ENCODE measurements around the gene HDHD5. TPM values are rescaled to one million over a fixed set of nuclear protein-coding genes. Genes with fewer than 3 reads are reported as not detected.

Gene HDHD5
- total RNA-seq, 1 experiment from 2014 or later = 51.1 TPM

DNA sequence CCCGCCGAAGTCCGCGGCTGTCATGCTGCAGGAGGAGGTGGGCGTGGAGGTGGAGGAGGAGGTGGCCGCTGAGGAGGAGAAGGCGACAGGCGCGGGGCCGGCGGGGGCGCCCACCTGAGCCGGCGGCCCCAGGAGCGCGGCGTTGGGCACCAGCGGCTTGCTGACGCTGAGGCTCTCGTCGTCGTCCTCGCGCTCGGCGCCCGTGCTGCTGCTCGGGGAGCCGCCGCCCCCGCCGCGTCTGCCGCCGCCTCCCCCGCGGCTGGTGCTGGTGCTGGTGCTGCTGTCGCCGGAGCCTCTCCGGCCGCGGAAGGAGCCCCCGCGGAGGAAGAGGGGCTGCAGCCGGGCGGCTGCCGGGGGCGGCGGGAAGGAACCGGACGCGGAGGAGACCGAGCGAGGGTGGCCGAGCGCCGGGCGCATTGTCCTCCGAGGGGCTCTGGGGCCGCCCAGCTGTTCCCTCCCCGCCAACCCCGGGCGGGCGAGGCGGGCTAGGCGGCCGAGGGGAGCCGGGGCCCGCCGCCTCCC is 38.3 kb downstream of the HDHD5 start:
- peak; percentile 30 for DNase-seq (ENCODE audit: low read depth)

DNA sequence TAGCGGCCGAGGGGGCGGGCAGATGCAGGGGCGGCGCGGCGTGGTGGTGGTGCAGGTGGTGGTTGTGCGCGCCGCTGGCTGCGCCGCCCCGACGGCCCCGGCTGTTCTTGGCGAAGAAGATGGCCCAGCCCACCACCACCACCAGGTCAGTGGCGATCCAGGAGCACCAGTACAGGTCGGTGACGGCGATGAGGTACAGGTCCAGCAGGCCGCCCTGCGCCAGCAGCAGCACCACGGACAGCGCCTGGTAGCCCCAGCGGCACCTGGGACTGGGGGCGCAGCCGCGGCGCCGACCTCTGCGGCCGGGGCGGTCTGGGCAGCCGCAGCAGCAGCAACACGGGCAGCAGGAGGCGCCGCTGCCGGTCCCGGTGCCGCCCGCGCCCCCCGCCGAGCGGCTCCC is 38.8 kb downstream of the HDHD5 start:
- DNase-seq (ENCODE audit: low read depth) = peak; percentile 64

DNA sequence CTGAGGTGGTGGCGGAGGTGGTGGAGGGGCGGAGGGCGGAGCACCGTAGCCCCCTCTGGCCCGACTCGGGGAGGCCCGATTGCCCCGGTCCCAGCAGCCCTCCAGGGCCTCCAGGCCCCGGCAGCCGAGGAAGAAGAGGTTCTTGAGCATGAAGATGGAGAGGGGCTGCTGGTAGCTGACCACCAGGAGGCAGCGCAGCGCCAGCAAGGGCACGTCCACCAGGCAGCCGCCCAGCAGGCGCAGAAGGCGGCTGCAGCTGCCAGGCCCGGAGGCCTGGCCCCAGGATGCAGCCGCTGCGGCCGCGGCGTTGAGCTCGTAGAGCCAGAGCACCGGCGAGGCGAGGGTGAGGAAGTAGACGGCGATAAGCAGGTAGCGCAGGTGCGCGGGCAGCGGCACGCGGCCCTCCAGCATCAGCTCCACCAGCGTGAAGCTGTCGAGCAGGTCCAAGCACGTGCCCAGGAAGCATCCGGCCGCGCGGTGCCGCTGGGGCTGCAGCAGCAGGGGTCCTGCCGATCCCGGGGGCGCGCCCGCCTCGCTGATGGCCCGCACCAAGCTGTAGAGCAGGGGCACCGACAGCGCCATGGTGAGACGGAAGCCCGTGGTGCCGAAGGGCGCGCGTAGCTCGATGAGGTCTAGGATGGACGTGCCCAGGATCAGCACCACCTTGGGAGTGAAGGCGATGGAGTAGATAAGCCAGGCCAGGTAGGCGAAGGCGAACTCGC is 39.4 kb downstream of the HDHD5 start:
- DNase-seq (ENCODE audit: low read depth) = peak; percentile 68

DNA sequence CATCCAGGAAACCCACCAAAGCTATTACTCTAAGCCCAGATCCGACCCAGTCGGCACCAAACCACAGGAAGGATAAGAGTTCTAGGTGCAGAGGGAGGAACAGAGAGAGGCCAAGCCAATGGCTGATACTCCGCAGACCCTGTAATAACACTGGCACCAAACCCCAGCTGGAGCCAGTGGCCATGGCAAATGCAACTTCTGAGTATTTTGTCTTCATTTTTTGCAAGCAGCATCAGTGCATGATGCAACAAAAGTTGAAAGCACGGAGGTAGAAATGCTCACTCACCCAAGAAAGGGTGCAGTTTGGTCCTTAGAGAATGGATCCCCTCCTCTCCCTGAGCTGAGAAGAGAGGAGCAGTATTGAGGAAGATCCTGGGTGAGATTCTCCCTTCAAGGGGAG is 40.7 kb downstream of the HDHD5 start:
- DNase-seq (ENCODE audit: low read depth) = no peak

DNA sequence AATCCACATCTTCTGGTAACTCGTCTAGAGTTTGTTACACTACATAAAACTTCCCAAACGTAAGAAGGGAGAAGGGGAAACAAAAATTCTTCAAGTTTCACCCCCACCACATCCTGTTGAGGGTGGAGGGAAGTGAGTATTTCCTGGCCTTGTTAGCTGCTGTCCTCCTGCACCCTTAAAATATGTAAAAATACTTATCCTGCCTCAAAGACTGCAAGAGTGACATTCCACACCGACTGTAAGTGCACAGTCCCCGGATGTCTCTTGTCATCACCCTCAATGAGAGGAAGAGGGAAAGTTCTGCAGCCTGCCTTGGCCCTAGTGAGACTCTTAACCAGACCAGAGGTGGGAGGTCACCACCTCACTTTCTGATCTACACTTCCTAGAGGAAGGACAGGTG is 41.2 kb downstream of the HDHD5 start:
- no peak for DNase-seq (ENCODE audit: low read depth)

DNA sequence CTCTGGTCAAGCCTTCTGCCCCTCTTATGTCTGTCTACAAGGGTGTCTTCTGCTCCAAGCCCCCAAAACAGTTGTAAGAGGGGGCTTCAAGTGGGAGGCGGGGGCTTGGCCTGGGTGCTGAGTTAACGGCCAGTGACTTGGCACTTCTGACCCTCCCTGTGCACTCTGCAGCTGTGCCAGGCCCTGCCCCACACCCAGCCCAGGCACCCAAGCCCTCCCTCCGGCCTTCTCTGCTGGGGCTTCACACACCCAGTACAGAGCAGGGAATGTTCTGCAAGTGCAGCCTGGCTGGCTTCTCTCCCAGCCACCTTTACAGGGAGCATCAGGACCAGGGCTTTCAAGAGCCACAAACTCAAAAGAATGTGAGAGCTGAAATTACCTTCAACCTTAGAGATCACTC is 41.7 kb downstream of the HDHD5 start:
- no peak for DNase-seq (ENCODE audit: low read depth)

DNA sequence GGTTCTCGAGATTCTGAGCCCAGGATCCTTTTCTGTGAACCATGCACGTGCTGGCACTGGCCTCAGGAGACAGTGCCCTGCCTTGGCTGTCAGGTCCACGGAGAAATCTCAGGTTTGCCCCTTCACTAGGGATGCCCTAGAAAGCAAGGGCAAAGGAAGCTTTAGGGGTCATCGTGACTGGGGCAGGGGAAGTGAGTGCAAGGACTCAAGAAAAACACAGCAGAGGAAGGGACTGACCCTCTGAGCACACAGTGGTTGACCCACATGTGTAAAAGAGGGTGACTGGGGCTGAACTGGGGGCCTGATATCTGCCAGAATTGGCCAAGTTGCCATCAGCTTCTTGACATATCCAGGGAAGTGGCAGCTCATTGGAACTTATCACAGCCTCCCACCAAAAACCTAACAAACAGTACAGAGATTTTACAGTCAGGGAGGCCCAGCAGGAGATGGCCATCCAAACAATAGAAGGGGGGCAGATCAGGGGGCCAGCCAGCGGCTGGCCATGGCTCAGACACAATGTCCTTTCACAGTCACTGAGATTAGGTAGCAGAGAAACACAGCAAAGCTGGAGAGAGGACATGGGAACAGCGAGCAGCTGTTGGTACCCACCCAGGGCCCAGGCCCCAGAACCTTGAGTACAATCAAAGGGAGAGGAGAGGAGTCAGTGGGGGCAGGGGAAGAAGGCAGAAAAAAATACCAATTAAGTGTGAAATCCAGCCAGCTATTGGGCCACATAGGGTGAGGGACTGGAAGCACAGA is 42.3 kb downstream of the HDHD5 start:
- no peak for DNase-seq (ENCODE audit: low read depth)

DNA sequence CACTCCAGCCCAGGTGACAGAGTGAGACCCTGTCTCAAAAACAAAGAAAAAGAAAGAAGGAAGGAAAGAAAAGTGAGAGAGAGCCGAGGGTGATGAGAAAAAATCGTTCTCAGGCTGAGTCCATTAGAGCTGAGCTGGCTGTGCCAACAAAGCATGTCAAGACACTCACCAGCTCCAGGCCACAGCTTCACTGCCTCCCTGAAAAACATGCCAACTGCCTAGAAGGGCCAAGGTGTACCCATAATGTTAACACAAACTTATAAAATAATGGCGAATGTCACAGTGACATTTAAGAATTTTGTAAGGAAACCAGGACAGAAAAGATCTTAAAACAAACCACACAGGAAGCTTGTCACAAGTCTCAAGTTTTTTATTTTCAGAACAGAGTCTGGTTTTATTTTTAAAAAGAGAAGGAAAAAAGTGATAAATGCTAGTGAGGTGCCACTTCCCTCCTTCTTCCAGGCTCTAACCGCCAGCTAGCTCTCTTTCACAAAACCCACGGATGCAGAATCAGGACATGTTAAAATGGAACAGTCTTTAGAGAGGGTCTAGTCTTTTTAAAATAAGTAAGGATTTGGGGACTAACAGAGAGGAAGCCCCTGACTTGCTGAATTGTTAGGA is 43.0 kb downstream of the HDHD5 start:
- DNase-seq (ENCODE audit: low read depth) = no peak

DNA sequence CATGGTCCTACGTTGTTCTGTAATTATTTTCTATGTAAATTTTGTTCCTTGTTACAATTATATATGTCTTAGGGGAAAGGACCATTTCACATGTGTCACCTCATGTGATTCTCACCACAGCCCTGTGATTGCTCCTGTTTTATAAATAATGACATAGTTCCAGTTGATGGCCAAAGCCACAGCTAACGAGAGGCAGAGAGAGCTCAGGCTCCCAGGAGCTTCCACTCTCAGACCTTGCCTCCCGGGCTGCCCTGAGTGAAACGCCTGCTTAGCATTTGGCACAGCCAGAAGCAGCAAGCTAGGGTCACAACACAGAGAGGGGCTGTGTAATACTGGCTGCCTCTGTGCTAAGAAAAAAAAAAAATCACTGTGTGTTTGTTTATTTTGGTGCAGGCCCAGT is 43.8 kb downstream of the HDHD5 start:
- DNase-seq (ENCODE audit: low read depth) = no peak

DNA sequence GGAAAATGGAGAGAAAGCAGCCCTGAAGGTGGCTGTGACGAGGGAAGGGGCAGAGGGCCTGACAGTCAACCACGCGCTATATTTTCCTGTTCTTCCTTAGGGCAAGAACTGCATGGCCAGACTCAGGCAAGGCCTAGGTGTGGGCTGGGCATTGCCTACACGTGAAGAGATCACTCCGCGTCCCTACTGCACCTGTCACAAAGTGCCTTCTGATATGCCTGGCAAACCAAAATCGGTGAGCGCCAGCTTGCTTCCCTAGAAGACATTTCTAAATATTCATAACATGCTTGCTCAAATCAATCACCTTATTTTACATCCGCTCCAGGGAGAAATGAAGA is 44.2 kb downstream of the HDHD5 start:
- DNase-seq (ENCODE audit: low read depth) = no peak

DNA sequence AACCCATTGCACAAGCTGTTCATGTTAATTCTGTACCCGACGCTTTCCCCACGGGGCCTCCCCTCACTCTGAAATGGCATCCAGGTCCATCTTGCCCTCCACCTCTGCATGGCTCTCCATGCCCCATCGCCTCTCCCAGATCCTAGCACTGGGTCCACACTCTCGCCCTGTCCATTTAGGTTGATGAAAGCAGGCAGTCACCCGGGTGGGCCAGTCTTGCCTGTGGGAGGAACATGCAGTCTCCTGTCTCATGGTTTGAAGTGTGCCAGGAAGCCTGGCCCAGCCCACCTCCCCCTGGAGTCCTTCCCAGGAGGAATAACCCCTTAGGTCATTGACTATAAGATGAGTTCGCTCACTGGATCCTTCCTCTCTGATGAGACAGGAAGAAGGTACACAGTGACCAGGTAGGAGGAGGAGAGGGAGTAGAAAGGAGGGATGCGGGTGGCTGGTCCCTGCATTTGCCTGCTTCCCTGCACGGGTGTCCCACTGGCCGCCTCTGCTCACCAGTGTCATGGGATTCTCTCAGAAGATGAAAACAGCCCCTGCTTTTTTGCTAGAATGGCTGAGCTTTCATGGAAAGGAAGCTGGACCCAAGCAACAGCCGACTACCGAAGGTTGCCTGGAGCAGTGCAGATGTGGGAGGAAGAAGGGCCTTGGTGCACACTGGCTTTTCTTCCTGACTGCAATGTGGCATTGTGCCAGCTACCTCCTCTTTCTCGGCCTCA is 44.7 kb downstream of the HDHD5 start:
- no peak for DNase-seq (ENCODE audit: low read depth)

DNA sequence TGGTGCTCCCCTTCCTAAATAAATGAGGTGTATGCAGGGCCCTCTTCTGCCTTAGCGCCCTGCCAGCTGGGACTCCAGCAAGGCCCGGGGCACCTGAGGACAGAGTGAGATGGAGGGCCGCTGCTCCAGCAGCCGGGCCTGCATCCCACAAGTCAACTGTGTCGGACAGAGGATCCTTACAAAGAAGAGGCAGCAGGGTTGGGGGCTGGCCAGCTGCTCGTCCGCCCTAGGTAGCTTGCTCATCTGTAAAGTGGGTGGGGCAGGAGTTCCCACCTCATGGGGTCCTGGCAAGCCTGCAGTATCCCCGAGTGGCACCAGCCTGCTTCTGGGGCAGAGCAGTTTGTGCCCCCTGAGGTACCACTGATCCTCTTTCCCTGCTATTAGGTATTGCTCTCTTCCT is 45.5 kb downstream of the HDHD5 start:
- no peak for DNase-seq (ENCODE audit: low read depth)

DNA sequence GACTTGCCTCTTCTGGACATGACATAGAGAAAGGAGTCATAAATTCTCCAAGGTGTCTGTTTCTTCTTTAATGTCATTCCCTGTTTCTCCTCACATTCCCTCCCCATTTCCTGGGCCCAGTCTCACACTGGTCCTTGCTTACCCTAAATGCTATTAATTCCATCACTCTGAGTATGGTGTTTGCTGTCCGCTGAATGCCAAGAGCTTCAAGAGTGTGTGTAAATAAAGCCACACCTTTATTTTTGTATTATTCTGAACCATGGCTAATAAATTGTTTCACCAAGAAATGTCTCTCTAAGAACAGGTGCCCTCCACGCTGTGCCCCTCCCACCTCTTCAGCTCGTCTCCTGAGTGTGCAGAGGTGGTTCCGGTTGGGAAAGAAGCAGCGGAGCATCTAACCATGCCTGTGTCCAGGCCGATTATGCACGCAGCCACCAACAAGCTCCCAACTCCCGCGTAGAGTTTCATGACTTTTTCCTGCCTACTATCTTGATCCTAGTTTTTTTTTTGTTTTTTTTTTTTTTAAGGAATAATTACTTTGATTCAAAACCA is 46.5 kb downstream of the HDHD5 start:
- no peak for DNase-seq (ENCODE audit: low read depth)

DNA sequence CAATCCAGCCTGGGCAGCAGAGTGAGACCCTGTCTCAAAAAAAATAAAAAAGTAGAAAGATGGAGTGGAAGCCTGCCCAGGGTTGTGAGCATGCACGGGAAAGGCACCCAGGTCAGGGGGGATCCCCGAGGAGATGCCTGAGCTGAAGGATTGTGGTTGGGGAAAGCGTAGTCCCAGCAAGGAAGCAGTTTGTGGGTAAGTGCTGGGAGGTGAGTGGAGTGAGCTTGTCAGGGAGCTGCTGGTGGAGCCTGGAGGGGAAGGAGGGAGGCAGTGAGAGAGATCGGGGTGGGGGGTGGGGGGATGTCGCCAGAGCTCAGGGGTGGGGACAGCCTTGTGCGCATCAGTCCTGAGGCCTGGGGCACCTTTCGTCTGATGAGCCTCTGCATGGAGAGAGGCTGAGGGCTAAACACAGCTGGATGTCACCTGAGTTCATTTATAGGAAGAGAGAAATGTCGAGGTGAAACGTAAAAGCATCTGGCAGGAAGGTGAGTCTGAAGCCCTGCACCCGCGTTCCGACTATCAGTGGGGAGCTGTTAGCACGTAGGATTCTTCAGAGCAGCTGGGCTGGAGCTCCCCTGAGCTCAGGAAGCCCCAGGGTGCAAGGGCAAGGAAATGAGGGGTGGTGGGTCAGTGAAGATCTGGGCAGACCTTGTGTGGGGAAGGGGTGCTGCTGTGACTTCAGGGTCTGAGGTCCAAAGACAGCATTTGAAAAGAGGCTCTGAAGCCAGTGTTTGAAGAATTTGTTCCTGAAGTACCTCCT is 48.1 kb downstream of the HDHD5 start:
- DNase-seq (ENCODE audit: low read depth) = no peak

DNA sequence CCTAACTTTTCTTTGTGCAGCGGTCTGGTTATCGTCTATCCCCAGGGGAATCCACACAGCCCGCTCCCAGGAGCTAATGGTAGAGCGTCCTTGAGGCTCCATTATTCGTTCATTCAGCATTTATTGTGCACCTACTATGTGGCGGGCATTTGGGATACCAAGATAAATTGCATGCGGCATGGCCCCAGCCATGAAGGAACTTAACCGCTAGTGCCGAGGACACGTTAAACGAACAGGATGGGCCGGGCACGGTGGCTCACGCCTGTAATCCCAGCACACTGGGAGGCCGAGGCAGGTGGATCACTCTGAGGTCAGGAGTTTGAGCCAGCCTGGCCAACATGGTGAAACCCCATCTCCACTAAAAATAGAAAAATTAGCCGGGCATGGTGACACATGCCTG is 49.1 kb downstream of the HDHD5 start:
- no peak for DNase-seq (ENCODE audit: low read depth)

DNA sequence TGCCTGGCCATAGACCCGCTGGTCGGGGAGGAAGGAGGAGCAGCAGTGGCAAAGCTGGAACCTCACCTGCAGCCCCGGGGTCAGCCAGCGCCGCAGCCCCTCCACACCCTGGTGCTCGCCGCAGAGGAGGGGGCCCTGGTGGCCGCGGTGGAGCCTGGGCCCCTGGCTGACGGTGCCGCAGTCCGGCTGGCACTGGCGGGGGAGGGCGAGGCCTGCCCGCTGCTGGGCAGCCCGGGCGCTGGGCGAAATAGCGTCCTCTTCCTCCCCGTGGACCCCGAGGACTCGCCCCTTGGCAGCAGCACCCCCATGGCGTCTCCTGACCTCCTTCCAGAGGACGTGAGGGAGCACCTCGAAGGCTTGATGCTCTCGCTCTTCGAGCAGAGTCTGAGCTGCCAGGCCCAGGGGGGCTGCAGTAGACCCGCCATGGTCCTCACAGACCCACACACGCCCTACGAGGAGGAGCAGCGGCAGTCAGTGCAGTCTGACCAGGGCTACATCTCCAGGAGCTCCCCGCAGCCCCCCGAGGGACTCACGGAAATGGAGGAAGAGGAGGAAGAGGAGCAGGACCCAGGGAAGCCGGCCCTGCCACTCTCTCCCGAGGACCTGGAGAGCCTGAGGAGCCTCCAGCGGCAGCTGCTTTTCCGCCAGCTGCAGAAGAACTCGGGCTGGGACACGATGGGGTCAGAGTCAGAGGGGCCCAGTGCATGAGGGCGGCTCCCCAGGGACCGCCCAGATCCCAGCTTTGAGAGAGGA is 49.8 kb downstream of the HDHD5 start:
- no peak for DNase-seq (ENCODE audit: low read depth)

DNA sequence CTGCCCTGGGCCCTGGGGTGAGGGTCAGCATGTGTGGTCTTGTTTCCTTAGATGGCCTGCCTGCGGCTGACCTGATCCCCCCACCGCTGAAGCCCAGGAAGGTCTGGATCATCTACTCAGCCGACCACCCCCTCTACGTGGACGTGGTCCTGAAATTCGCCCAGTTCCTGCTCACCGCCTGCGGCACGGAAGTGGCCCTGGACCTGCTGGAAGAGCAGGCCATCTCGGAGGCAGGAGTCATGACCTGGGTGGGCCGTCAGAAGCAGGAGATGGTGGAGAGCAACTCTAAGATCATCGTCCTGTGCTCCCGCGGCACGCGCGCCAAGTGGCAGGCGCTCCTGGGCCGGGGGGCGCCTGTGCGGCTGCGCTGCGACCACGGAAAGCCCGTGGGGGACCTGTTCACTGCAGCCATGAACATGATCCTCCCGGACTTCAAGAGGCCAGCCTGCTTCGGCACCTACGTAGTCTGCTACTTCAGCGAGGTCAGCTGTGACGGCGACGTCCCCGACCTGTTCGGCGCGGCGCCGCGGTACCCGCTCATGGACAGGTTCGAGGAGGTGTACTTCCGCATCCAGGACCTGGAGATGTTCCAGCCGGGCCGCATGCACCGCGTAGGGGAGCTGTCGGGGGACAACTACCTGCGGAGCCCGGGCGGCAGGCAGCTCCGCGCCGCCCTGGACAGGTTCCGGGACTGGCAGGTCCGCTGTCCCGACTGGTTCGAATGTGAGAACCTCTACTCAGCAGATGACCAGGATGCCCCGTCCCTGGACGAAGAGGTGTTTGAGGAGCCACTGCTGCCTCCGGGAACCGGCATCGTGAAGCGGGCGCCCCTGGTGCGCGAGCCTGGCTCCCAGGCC is 50.6 kb downstream of the HDHD5 start:
- no peak for DNase-seq (ENCODE audit: low read depth)

DNA sequence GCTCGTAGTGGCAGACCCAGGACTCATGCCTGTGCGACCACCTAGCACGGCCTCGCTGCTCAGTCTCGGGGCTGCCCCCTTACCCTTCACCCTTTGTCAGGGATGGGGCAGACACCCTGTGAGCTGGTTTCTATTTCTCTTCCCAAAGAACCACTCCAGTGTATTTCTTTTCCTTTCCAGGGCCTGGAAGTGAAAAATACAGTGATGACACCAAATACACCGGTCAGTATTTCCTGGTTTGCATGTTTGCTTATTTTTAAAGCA is 51.6 kb downstream of the HDHD5 start:
- no peak for DNase-seq (ENCODE audit: low read depth)

DNA sequence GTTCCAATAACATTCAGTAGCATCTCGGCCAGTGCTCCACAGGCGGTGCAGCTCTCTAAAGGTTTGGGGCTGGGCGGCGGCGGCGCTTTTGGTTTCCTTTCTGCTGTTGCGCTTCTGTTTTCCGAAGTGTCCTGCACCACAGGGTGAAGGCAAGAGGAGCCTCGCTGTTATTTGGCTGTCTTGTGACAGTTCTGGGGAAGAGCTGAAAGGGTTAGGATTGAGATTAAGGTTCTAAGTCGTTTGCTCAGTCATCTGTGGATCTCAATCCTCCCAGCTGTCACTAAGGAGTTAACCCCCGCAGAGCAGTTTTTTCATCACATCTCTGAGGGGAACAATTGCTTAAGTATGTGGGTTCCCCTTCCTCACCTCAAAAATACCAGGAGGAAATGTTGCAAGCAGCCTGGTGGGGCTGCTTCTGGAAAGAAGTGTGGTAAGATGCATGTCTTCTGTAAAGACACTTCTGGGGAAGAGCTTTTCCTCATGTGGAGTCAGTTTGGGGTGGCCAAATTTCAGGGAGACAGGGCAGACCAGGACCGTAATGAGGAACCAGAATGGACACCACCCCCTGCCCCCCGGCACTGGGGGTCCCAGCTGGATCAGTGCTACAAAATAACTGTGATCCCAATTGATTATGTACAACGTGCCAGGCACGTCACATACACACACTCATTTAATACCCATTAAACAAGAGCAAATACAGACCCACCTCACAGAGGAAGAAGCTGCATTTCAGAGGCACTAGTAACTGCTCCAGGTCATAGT is 52.1 kb downstream of the HDHD5 start:
- DNase-seq (ENCODE audit: low read depth) = no peak

Measured in Daoy (cell line).